GM18909 (cell line): ENCODE data around the gene CACNA1C.
A peak's percentile ranks its signal among the peaks of the same experiment; 100 is the strongest.

Experiments
- ATAC-seq: cut with Tn5 transposase; IDR thresholded peaks from one replicate; pipeline ENCODE4 v1.9.1; 2021; ENCODE audit warnings: mild to moderate bottlenecking; ENCODE audit not compliant: unreplicated experiment, poor library complexity

The CACNA1C gene

DNA sequence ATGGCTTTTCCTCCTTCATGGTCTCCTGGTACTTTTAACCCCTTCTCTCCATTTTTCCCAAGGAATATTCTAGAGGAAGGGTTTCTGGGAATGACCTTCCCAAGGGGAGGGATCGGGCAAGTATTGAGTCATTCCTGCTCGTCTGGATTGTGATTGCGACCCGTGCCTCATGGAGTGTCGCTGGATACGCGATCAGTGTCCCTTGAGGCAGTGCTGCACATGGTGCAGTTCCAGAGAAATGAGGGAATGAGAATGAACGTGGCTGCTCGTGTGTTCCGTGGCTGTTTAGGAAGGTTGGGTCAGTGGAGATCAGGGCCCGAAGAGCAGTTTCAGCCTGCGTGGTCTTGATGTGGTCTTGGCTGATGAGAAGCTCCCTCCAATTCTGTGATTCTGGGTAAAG, 234.4 kb downstream of the CACNA1C start:
- no peak for ATAC-seq

DNA sequence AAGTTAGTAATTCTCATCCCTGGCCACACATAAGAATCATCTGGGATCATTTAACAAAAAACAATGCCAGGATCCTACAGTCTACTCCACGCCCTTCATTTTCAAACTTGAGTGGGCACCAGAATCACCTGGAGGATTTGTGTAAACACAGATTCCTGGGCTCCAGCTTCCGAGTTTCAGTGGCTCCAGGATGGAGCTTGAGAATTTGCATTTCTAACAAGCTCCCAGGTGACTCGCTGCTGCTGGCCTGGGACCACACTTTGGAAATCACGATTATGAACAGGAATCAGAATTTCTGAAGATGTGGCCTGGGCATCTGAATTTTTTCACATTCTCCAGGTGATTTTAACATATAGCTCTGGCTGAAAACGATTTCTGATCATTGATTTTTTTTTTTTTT, 234.8 kb downstream of the CACNA1C start:
- no peak for ATAC-seq

DNA sequence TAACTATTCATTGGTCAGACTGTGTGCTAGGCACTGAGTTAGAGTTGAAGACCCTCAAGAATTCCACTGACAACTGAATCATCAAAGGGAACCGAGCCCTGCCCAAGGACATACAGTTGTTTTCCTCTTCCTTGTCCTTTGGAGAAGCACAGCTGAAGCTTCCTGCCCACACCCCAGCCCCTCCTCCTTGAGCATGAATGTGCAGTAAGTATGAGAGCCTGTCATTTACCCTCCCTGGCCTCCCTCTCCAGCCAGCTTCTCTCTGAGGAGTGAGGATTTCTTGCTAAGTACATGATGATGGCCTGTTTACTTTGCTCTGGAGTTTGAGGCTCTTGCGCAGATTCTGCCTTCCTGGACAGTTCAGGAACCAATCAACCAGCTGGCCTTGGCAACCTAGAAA, 235.2 kb downstream of the CACNA1C start:
- ATAC-seq = no peak

DNA sequence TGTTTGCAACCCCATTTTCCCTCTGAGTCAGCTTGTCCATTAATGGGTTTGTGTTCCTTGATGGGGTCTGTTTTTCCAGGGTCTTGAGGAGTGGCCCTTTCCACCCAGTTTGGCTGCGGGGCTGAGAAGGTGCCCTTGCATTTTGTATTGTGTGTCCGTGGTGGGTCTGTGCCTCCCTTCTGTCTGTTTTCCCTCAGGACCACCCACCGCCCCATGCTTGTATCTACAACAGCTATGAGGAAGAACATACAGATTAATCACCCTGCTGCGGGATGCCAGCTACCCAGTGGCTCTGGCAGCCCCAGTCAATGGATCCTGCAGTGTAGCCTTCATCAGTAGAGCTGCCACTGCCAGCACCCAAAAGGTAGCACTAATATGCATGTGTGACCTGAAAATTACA, 235.7 kb downstream of the CACNA1C start:
- no peak for ATAC-seq

- ATAC-seq = no peak
Measured at GRCh38 chr12:2288875-2289274, 236.1 kb downstream of the CACNA1C start.

DNA sequence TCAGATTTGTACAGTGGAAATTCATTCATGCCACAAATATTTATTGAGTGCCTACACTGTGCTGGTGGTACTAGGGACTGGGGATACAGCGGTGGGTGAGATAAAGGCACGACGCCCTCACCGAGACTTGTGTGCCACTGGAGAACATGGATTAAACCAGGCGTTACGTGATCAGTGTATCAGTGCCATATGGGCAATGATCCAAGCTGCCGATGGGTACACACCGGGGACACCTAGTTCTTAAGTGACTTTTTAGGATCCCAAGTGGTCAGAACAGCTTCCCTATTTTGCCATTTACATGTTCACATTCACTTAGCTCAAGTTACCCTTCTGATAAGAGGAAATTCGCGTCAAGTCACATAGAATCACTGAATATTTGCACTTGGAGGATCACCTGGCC, 236.7 kb downstream of the CACNA1C start:
- ATAC-seq = no peak

GRCh38 chr12:2290091-2290490, 237.3 kb downstream of the CACNA1C start:
- ATAC-seq = no peak

DNA sequence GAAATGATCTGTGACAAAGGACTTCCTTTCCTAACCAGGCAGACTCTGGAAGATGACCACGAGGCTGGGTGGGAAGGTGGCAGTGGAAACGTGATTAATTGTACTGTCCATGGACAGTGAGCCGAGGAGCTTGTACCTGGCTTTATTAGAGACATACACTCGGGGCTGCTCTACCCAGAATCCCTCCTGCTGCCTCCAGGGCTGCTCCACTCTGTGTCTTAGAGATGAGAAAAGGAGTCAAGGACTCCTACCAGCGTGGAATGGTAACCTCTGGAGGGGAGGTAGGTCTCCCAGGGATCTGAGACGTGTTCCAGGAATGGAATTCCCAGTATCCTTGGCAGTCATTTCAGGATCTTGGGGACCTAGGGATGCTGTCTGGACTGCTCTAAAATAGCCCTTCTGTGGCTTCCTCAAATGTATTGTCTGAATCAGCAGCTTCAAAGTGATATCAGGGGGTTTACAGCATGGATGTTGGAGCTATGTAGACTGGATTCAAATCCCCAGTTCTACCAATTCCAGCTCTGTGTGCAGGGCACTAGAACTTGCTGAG, 237.8 kb downstream of the CACNA1C start:
- ATAC-seq = no peak

- ATAC-seq = peak; percentile 42
Measured at GRCh38 chr12:2291182-2291832, 238.5 kb downstream of the CACNA1C start.

- ATAC-seq = no peak
Measured at GRCh38 chr12:2291947-2292346, 239.2 kb downstream of the CACNA1C start.

- ATAC-seq = no peak
Measured at GRCh38 chr12:2292560-2292959, 239.8 kb downstream of the CACNA1C start.

- no peak for ATAC-seq
Measured at GRCh38 chr12:2294651-2295475, 242.1 kb downstream of the CACNA1C start.

DNA sequence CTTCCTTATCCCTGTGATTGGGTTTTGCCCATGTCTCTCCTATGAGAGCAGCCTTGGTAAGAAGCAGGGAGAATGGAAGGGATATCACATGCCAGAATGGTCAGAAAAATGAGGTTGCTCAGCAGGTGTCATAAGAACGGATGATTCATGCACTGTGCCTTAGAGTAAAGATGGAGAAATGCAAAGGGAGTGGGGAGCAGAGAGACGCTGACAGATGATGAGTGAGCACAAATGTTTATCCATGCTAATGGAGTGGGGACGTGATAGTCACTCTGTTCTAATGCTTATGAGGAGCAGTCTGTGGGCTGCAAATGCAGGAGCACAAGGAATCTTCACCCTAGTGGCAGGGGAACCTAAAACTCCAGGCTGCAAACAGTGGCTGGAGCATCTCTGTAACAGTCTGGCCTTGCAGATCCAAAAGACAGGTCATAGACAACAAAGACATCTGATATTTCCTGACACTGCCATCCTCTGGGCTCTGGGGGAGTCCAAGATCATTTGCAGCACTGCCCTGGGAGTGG, 243.2 kb downstream of the CACNA1C start:
- no peak for ATAC-seq

DNA sequence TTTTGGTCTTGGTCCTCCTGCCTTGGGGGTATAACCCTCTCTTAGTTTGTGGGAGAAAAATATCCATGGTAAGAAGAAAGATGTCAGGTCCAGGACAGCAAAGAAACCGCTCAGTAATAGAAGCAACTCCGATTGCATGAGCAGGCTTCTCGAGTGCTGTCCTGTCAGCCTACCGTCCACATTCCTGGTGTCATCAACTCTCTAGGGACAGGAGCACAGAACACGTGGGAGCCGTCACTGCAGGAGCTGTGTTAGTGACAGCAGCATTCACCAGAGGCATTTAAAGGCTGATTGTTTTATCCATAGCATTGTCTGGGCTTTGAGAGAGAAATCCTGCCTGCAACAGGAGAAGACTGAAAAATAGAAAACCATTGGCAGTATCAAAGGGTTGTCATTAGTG, 244.2 kb downstream of the CACNA1C start:
- ATAC-seq = no peak

GRCh38 chr12:2297658-2298057, 244.9 kb downstream of the CACNA1C start:
- ATAC-seq = no peak

GRCh38 chr12:2298556-2299200, 245.9 kb downstream of the CACNA1C start:
- no peak for ATAC-seq

DNA sequence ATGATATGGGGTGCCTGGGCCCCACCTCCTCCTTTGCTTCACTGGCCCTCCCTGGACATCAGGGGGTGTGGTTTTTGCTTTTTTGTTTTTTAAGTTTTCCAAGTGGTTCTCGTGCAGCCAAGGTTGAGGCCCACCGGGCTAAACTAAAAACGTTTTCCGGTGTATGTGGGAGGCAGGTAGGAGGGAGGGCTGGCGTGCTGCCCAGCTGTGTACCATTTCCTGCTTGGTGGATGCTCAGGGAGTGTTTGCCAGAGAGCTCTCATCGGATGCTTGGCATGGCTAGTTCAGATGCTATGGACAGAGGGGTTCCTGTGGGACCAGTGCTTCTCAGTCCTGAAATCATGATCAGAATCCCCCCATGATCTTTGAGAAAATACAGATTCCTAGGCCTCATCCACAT, 246.4 kb downstream of the CACNA1C start:
- no peak for ATAC-seq

- ATAC-seq = no peak
Measured at GRCh38 chr12:2300168-2300567, 247.4 kb downstream of the CACNA1C start.

GRCh38 chr12:2300886-2301285, 248.1 kb downstream of the CACNA1C start:
- no peak for ATAC-seq

- ATAC-seq = no peak
Measured at GRCh38 chr12:2301531-2302461, 249.0 kb downstream of the CACNA1C start.
